ENCODE measurements around the gene ETHE1.

The ETHE1 gene

DNA sequence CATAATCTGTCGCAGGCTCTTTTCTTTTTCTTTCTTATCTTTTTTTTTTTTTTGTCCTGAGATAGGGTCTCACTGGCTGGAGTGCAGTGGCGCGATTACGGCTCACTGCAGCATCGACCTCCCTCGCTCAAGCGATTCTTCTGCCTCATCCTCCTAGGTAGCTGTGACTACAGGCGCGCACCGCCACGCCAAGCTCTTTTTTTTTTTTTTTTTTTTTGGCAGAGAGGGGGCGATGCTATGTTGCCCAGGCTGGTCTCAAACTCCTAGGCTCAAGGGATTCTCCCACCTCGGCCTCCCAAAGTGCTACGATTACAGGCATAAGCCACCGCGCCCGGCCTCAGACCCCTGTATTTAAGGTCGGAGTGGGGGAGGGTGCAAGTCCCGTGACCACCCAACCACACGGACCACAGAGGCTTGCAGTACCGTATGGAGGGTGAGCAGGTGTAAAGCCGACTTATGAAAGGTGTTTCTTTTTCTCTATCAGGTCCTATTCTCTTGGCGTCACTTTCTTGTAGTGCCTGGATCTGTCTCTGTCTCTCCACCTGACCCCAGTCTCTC is 24.5 kb downstream of the ETHE1 start:
- DNase-seq (ENCODE audit: low read depth), result no peak
- TF ChIP-seq, protein P1, sequence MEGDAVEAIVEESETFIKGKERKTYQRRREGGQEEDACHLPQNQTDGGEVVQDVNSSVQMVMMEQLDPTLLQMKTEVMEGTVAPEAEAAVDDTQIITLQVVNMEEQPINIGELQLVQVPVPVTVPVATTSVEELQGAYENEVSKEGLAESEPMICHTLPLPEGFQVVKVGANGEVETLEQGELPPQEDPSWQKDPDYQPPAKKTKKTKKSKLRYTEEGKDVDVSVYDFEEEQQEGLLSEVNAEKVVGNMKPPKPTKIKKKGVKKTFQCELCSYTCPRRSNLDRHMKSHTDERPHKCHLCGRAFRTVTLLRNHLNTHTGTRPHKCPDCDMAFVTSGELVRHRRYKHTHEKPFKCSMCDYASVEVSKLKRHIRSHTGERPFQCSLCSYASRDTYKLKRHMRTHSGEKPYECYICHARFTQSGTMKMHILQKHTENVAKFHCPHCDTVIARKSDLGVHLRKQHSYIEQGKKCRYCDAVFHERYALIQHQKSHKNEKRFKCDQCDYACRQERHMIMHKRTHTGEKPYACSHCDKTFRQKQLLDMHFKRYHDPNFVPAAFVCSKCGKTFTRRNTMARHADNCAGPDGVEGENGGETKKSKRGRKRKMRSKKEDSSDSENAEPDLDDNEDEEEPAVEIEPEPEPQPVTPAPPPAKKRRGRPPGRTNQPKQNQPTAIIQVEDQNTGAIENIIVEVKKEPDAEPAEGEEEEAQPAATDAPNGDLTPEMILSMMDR (IDR thresholded peaks at IDR 0.05; ENCODE audit: low read depth, low read length, missing control alignments), result no peak
- H3K4me3 ChIP-seq (ENCODE audit: low read depth, low read length), result no peak overlapping the region

- DNase-seq (ENCODE audit: low read depth), result no peak
- TF ChIP-seq, protein P1 (IDR thresholded peaks at IDR 0.05; ENCODE audit: low read depth, low read length, missing control alignments), result no peak
- H3K4me3 ChIP-seq (ENCODE audit: low read depth, low read length), result no peak overlapping the region
Observed at GRCh38 chr19:43501661-43502418, 25.2 kb downstream of the ETHE1 start.

DNA sequence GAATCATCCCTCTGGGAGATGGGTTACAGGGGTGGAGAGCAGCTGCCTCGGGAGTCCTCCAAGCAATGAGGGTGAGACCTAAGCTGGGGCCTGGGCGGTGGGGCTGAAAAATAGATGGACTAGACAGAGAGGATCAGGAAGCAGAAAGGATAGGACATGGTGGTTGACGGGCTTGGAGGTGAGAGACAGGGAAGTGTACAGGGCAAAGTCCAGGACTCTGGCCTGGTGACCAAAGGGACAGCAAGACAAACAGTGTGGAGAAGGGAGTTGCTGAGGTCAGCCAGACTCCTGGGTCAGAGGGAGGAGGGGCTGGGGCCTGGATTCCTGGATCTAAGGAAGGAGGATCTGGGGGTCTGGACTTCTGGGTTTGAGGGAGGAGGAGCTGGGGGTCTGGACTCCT is 28.0 kb downstream of the ETHE1 start:
- no peak for DNase-seq (ENCODE audit: low read depth)
- TF ChIP-seq, protein P1 (IDR thresholded peaks at IDR 0.05; ENCODE audit: low read depth, low read length, missing control alignments), result no peak
- H3K4me3 ChIP-seq (ENCODE audit: low read depth, low read length), result no peak overlapping the region

DNA sequence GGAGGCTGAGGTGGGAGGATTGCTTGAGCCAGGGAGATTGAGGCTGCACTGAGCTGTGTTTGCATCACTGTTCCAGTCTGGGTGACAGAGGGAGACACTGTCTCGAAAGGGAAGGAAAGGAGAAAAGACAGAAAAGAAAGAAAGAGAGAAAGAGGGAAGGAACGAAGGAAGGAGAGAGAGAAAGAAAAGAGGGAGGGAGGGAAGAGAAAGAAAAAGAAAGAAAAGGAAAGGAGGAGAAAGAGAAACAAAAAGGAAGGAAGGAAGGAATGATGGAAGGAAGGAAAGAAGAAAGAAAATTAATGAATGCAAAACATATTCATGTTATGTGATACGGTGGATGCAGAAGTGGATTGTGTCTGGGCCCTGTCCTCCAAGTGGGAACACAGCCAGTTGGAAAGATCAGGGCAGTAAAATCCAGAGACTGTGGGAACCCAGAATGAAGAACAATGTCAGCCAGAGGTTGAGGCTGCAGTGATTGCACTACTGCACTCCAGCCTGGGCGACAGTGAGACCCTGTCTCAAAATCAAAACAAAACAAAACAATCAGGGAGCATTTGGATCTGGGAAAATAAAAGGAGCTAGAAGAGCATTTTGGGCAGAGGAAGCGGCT is 28.7 kb downstream of the ETHE1 start:
- TF ChIP-seq, protein P1 (IDR thresholded peaks at IDR 0.05; ENCODE audit: low read depth, low read length, missing control alignments), result no peak
- H3K4me3 ChIP-seq (ENCODE audit: low read depth, low read length), result no peak overlapping the region
- no peak for DNase-seq (ENCODE audit: low read depth)

- no peak for DNase-seq (ENCODE audit: low read depth)
- no peak overlapping the region for H3K4me3 ChIP-seq (ENCODE audit: low read depth, low read length)
- TF ChIP-seq, protein P1 (IDR thresholded peaks at IDR 0.05; ENCODE audit: low read depth, low read length, missing control alignments), result no peak
Observed at GRCh38 chr19:43496960-43497359, 30.0 kb downstream of the ETHE1 start.

DNA sequence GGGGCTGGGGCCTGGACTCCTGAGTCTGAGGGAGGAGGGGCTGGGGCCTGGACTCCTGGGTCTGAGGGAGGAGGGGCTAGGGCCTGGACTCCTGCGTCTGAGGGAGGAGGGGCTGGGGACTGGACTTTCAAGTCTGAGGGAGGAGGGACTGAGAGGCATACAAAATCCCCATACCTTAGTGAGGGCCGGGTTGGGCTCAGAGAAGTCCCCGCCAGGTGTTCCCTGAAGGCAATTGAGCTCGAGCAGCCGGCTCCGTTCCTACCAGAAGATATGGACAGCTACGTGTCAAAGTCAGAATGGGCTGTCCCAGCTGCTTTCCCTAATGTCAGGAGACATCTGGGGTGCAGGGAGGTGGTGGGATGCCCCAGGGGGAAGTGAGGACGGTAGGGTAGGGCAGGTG is 31.9 kb downstream of the ETHE1 start:
- TF ChIP-seq, protein P1 (IDR thresholded peaks at IDR 0.05; ENCODE audit: low read depth, low read length, missing control alignments), result no peak
- H3K4me3 ChIP-seq (ENCODE audit: low read depth, low read length), result no peak overlapping the region
- no peak for DNase-seq (ENCODE audit: low read depth)
